ENCODE results near the gene ST3GAL6. TPM values are rescaled to one million over a fixed set of nuclear protein-coding genes. Genes with fewer than 3 reads are reported as not detected.

Gene ST3GAL6
- total and polyA plus RNA-seq, 7 donors = 2.4 to 11.8 (median 3.9) TPM

DNA sequence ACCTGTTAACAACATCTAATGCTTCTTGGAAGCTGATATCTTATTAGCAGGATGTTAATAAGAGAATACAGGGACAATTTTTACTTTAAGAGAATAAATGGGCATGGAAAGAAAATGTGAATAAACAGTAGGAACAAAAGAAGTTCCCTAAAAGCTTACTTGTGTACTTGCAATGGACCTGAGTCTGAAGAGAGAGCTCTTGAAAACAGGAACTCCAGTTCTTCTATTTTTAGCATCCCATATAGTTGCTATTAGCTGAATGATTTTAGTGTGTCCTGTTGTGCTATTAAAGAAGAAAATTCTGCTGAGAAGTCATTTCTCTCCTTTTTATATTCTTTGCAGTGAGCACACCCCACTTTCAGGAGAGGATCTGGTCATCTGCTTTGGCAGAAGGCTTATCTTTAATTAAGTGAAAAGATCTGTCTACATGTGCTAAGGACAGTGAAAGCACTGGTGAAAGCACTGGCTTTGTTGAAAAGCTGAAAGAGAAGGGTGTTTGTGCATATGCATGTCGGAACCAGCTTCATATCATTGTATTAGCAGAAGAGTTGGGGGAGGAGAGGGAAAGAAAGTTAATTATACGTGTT is 1.4 kb upstream of the ST3GAL6 start:
- TF ChIP-seq POLR2A (IDR thresholded peaks at IDR 0.05) (no peak), EP300 (IDR thresholded peaks at IDR 0.05) (no peak), POLR2AphosphoS5 (IDR thresholded peaks at IDR 0.05) (no peak)
- TF ChIP-seq, protein P1, sequence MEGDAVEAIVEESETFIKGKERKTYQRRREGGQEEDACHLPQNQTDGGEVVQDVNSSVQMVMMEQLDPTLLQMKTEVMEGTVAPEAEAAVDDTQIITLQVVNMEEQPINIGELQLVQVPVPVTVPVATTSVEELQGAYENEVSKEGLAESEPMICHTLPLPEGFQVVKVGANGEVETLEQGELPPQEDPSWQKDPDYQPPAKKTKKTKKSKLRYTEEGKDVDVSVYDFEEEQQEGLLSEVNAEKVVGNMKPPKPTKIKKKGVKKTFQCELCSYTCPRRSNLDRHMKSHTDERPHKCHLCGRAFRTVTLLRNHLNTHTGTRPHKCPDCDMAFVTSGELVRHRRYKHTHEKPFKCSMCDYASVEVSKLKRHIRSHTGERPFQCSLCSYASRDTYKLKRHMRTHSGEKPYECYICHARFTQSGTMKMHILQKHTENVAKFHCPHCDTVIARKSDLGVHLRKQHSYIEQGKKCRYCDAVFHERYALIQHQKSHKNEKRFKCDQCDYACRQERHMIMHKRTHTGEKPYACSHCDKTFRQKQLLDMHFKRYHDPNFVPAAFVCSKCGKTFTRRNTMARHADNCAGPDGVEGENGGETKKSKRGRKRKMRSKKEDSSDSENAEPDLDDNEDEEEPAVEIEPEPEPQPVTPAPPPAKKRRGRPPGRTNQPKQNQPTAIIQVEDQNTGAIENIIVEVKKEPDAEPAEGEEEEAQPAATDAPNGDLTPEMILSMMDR (IDR thresholded peaks at IDR 0.05) = no peak
- DNase-seq = no peak
- intact Hi-C loops (cut with DNase I) = no loop called here
- Histone ChIP-seq H3K27ac (peak overlapping the region in 3 of 4 donors; percentile 13 to 25 (median 23)), H3K9me3 (no peaks in the 10 kb centered on the region), H3K4me1 (peaks cover 0 to 6% (median 0%) of the 10 kb centered on the region in 4 donors), H3K4me3 (no peak overlapping the region), H3K27me3 (no peaks in the 10 kb centered on the region), H3K36me3 (no peaks in the 10 kb centered on the region)
- WGBS, 2 donors = 52 to 79% methylated on average over 2 of the region's 2 CpGs

DNA sequence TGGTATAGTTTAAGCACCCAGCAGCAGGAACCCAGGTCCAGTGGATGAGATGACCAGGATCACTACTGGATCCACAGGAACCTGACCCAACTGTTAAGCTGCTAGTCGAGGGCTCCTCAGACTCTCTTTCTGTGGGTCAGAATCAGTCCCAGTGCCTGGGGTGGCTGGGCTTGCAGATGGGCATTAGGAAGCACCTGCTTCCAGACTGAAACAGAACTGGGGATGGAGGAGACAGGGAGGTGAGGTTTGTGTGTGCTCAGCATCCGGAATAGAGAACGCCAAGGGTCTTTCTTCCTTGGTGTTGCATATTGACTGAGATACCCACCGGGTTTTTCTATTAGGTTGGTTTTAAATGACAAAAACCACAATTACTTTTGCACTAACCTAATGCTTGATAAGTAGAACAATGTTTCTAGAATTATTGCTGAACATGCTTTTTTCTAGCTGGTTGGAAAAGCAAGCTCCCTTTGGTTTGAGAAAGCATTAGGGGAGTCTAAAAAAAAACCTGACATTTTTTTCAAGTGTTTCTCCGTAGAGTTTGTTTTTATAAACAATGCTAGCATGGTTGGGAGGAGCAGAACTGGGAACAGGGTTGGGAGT is 779 bp downstream of the ST3GAL6 start:
- peaks cover 0 to 6% (median 0%) of the 10 kb centered on the region in 4 donors for H3K4me1 ChIP-seq
- H3K36me3 ChIP-seq = no peaks in the 10 kb centered on the region
- TF ChIP-seq POLR2A (IDR thresholded peaks at IDR 0.05) (no peak), POLR2AphosphoS5 (IDR thresholded peaks at IDR 0.05) (no peak), EP300 (IDR thresholded peaks at IDR 0.05) (no peak)
- TF ChIP-seq, protein P1 (IDR thresholded peaks at IDR 0.05) = no peak
- H3K9me3 ChIP-seq = no peaks in the 10 kb centered on the region
- no peaks in the 10 kb centered on the region for H3K27me3 ChIP-seq
- 40 to 65% methylated on average over 5 of the region's 5 CpGs for WGBS, 2 donors
- H3K4me3 ChIP-seq = no peak overlapping the region
- intact Hi-C loops (cut with DNase I) = no loop called here
- DNase-seq = no peak
- peak overlapping the region in 3 of 4 donors; percentile 11 to 26 (median 17) for H3K27ac ChIP-seq

DNA sequence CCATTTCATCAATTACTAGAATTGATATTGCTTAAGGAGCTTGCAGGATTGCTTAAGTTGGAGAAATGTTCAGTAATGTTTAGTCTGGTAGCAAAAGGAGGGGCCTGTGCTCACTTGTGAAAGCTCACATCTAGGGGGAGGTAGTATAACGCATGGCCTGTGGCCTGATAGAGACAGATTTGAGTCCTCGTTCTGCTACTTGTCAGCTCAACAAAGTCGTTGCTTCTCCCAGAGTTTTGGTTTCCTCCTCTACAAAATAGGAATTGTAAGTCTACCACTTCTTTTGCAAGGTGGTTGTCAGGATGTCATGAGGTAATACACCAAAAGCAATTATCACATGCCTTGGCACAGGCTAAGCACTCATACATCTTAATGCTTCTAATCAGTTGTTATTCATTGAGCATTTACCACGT is 1.3 kb downstream of the ST3GAL6 start:
- no peak for DNase-seq
- no peak overlapping the region for H3K27ac ChIP-seq

GRCh38 chr3:98765721-98766120 is 2.6 kb downstream of the ST3GAL6 start:
- 59 to 77% methylated on average over 4 of the region's 4 CpGs for WGBS, 2 donors
- no peak overlapping the region for H3K4me3 ChIP-seq
- no peaks in the 10 kb centered on the region for H3K27me3 ChIP-seq
- intact Hi-C loops (cut with DNase I) = no loop called here
- H3K4me1 ChIP-seq = peaks cover 0 to 6% (median 0%) of the 10 kb centered on the region in 4 donors
- TF ChIP-seq EP300 (IDR thresholded peaks at IDR 0.05) (no peak), POLR2AphosphoS5 (IDR thresholded peaks at IDR 0.05) (no peak), POLR2A (IDR thresholded peaks at IDR 0.05) (no peak)
- TF ChIP-seq, protein P1 (IDR thresholded peaks at IDR 0.05) = no peak
- no peaks in the 10 kb centered on the region for H3K9me3 ChIP-seq
- DNase-seq = no peak
- H3K36me3 ChIP-seq = no peaks in the 10 kb centered on the region
- H3K27ac ChIP-seq = no peak overlapping the region

More for the DNA sequence above, 1.3 kb downstream of the ST3GAL6 start:
- H3K36me3 ChIP-seq = no peaks in the 10 kb centered on the region
- intact Hi-C loops (cut with DNase I) = no loop called here
- no peak overlapping the region for H3K4me3 ChIP-seq
- peaks cover 0 to 6% (median 0%) of the 10 kb centered on the region in 4 donors for H3K4me1 ChIP-seq
- H3K9me3 ChIP-seq = no peaks in the 10 kb centered on the region
- TF ChIP-seq, protein P1 (IDR thresholded peaks at IDR 0.05) = no peak
- no peak for TF ChIP-seq POLR2A (IDR thresholded peaks at IDR 0.05)
- no peak for TF ChIP-seq POLR2AphosphoS5 (IDR thresholded peaks at IDR 0.05)
- no peak for TF ChIP-seq EP300 (IDR thresholded peaks at IDR 0.05)
- H3K27me3 ChIP-seq = no peaks in the 10 kb centered on the region
- 41 to 61% methylated on average over 4 of the region's 4 CpGs for WGBS, 2 donors

Data from sigmoid colon (tissue), 7 donors.